ENCODE results near the gene RDX. TPM values are rescaled to one million over a fixed set of nuclear protein-coding genes. Genes with fewer than 3 reads are reported as not detected.

RDX gene
- total and polyA plus RNA-seq, 2 of the 8 experiments (the other 6 are each of a cell fraction or from before 2014, with no cell fraction given) = 27.4 to 100 TPM

GRCh38 chr11:110161061-110161460, 135.4 kb downstream of the RDX start:
- Histone ChIP-seq H3K27ac (ENCODE audit: low read depth, low read length) (no peak overlapping the region), H3K79me1 (ENCODE audit: low read depth, low read length) (no peaks in the 10 kb centered on the region), H3K36me3 (ENCODE audit: control insufficient read depth in 2 of 4, insufficient read depth in 4 of 4, low read length in 3 of 4) (peaks cover 4 to 18% (median 9%) of the 10 kb centered on the region in 4 experiments; a peak in 5 of 8 replicates), H3K4ac (replicated peaks; ENCODE audit: insufficient read length, low read depth, low read length) (no peak overlapping the region), H4K5ac (ENCODE audit: insufficient read length, low read depth, low read length) (no peak overlapping the region), H3K18ac (ENCODE audit: extremely low read depth, low read length) (no peak overlapping the region), H2BK15ac (ENCODE audit: low read length) (no peak overlapping the region), H2AK5ac (ENCODE audit: low read depth, low read length) (no peak overlapping the region), H2AFZ (ENCODE audit: low read length) (no peak overlapping the region), H4K91ac (replicated peaks; ENCODE audit: insufficient read length, low read length) (no peak overlapping the region), H2BK12ac (ENCODE audit: low read depth, low read length) (no peak overlapping the region), H3K79me2 (ENCODE audit: control insufficient read depth in 1 of 2, insufficient read depth in 2 of 2, low read length in 2 of 2) (no peaks in the 10 kb centered on the region), H3K56ac (replicated peaks; ENCODE audit: insufficient read length, low read depth, low read length) (no peak overlapping the region), H3K23ac (ENCODE audit: insufficient read length) (no peak overlapping the region), H3K9ac (replicated peaks in 1 of 4; ENCODE audit: extremely low read depth in 1 of 4, low read depth in 3 of 4, low read length in 3 of 4) (no peak overlapping the region), H2BK120ac (replicated peaks; ENCODE audit: low read depth, low read length) (no peak overlapping the region), H3K14ac (ENCODE audit: insufficient read length) (no peak overlapping the region), H2BK5ac (ENCODE audit: low read depth, low read length) (no peak overlapping the region), H3K23me2 (ENCODE audit: low read depth, low read length) (no peaks in the 10 kb centered on the region), H3K4me2 (ENCODE audit: insufficient read depth in 1 of 2, low read depth in 2 of 2, low read length in 2 of 2) (no peak overlapping the region), H3K4me3 (ENCODE audit: extremely low read depth in 1 of 4, insufficient read depth in 2 of 4, low read depth in 3 of 4, low read length in 4 of 4) (no peak overlapping the region), H4K20me1 (replicated peaks in 1 of 2; ENCODE audit: control insufficient read depth in 1 of 2, insufficient read depth in 2 of 2, low read length in 2 of 2) (no peaks in the 10 kb centered on the region), H3K27me3 (replicated peaks in 1 of 4; ENCODE audit: control insufficient read depth in 3 of 4, extremely low read depth in 1 of 4, insufficient read depth in 3 of 4, low read length in 3 of 4) (no peaks in the 10 kb centered on the region), H3K9me3 (ENCODE audit: insufficient read depth in 2 of 2, low read depth in 1 of 2, low read length in 1 of 2) (no peaks in the 10 kb centered on the region), H2BK20ac (ENCODE audit: low read length) (no peak overlapping the region), H4K8ac (ENCODE audit: extremely low read depth, insufficient read depth, low read length) (no peak overlapping the region), H3K4me1 (replicated peaks in 1 of 4; ENCODE audit: control insufficient read depth in 3 of 4, insufficient read depth in 4 of 4, low read length in 3 of 4) (no peaks in the 10 kb centered on the region)
- DNase-seq (ENCODE audit: low read depth in 1 of 2, low spot score in 2 of 2) = no peak
- CTCF ChIA-PET (ENCODE audit: partially characterized antibody) = interaction anchor here (0.7 to 1.1 kb wide), 3 partner anchors 13 to 214 kb away, joined by 3 to 4 read pairs (median 3); no protein-coding TSS in a partner anchor
- WGBS, 2 experiments (ENCODE audit: extremely low coverage in 1 of 2, insufficient coverage in 1 of 2, insufficient read length in 1 of 2, insufficient replicate concordance in 2 of 2, low coverage in 1 of 2, low lambda C conversion rate in 2 of 2, missing lambda C conversion rate in 1 of 2) = 93% methylated on average over 9 of the region's 9 CpGs; no CpG with 5 or more reads in 1 of the 2 experiments
- TF ChIP-seq CBX5 (IDR thresholded peaks at IDR 0.05; ENCODE audit: low read depth, low read length) (no peak), RXRA (IDR thresholded peaks at IDR 0.05; ENCODE audit: insufficient read depth, low read depth, low read length) (no peak), TAF7 (optimal IDR thresholded peaks at IDR 0.05; ENCODE audit: borderline replicate concordance, low read depth, low read length) (no peak), RFX5 (IDR thresholded peaks at IDR 0.05; ENCODE audit: borderline replicate concordance, low read depth, low read length) (no peak), GTF2F1 (IDR thresholded peaks at IDR 0.05; ENCODE audit: borderline replicate concordance, low read depth, low read length) (no peak), TAF1 (IDR thresholded peaks at IDR 0.05; ENCODE audit: low read depth, low read length) (no peak), TBP (IDR thresholded peaks at IDR 0.05; ENCODE audit: low read depth, low read length) (no peak), KDM4A (IDR thresholded peaks at IDR 0.05; ENCODE audit: low read depth, low read length, severe bottlenecking) (no peak), RNF2 (IDR thresholded peaks at IDR 0.05; ENCODE audit: borderline replicate concordance, low read depth, low read length, missing control alignments, poor library complexity, severe bottlenecking) (no peak), ZNF274 (IDR thresholded peaks at IDR 0.05; ENCODE audit: borderline replicate concordance, extremely low read depth, low read length) (no peak)
- FAIRE-seq = no peak
- POLR2A ChIA-PET (ENCODE audit: partially characterized antibody) = no interaction called here

Data from H1 (cell line).